GM21528 (cell line): ENCODE results near the gene GPR55.
A peak's percentile ranks its signal among the peaks of the same experiment; 100 is the strongest.

Experiments
- ATAC-seq: cut with Tn5 transposase; IDR thresholded peaks from one replicate; pipeline ENCODE4 v1.9.1; 2021; ENCODE audit warnings: mild to moderate bottlenecking, moderate library complexity; ENCODE audit not compliant: unreplicated experiment, low FRiP score

The GPR55 gene

GRCh38 chr2:230871361-230872150 is 53.5 kb downstream of the GPR55 start:
- ATAC-seq = no peak

- no peak for ATAC-seq
Measured at GRCh38 chr2:230870544-230871360, 54.3 kb downstream of the GPR55 start.

- ATAC-seq = no peak
Measured at GRCh38 chr2:230869914-230870543, 55.0 kb downstream of the GPR55 start.

- no peak for ATAC-seq
Measured at GRCh38 chr2:230868947-230869913, 55.8 kb downstream of the GPR55 start.

GRCh38 chr2:230868161-230868946 is 56.7 kb downstream of the GPR55 start:
- ATAC-seq = no peak

- no peak for ATAC-seq
Measured at GRCh38 chr2:230866756-230867523, 58.1 kb downstream of the GPR55 start.

GRCh38 chr2:230865766-230866755 is 59.0 kb downstream of the GPR55 start:
- ATAC-seq = no peak

GRCh38 chr2:230865307-230865765 is 59.7 kb downstream of the GPR55 start:
- no peak for ATAC-seq

- ATAC-seq = peak; percentile 52
Measured at GRCh38 chr2:230864605-230865306, 60.3 kb downstream of the GPR55 start, which contains the start of gene ITM2C. TSS of gene ITM2C (plus strand) at chr2:230864942. CDS start at chr2:230865026, 84 bp downstream.

GRCh38 chr2:230864122-230864604 is 60.9 kb downstream of the GPR55 start:
- no peak for ATAC-seq

- ATAC-seq = no peak
Measured at GRCh38 chr2:230863442-230864121, 61.5 kb downstream of the GPR55 start.

- no peak for ATAC-seq
Measured at GRCh38 chr2:230863031-230863430, 62.0 kb downstream of the GPR55 start.

- no peak for ATAC-seq
Measured at GRCh38 chr2:230862292-230862691, 62.8 kb downstream of the GPR55 start.

GRCh38 chr2:230861552-230862255 is 63.3 kb downstream of the GPR55 start:
- ATAC-seq = no peak
